Keratinocyte (primary cell): ENCODE measurements around the gene BCAS3. TPM values are rescaled to one million over a fixed set of nuclear protein-coding genes. Genes with fewer than 3 reads are reported as not detected.

ENCODE experiments used
- DNase-seq: peaks from one replicate; pipeline ENCODE4 v3.0.0-alpha.2; 2011; ENCODE audit warnings: low read depth, missing footprints, low spot score
- FAIRE-seq: peaks from 2 replicates; lab custom pipeline; 2011; peaks lifted over from hg19 to GRCh38; lab: Jason Lieb, UNC
- H2AFZ ChIP-seq: 2 replicates; pipeline ENCODE4 v1.6.0; 2012; ENCODE audit warnings: low read length, control low read depth, inconsistent platforms; ENCODE audit not compliant: control insufficient read depth
- H3K27ac ChIP-seq: 2 replicates; pipeline ENCODE4 v1.5.1; 2011; ENCODE audit warnings: low read length; ENCODE audit not compliant: control insufficient read depth, insufficient read depth
- H3K27me3 ChIP-seq: 3 replicates; pipeline ENCODE4 v1.6.0; 2011; ENCODE audit warnings: low read length; ENCODE audit not compliant: control insufficient read depth, insufficient read depth; ENCODE audit errors: extremely low read depth
- H3K36me3 ChIP-seq, 2 experiments: 2 replicates in 1 of 2; 3 replicates in 1 of 2; pipeline ENCODE4 v1.5.1; 2011; ENCODE audit warnings: low read length in 2 of 2, mild to moderate bottlenecking in 1 of 2; ENCODE audit not compliant: control insufficient read depth in 2 of 2, insufficient read depth in 2 of 2; ENCODE audit errors: extremely low read depth in 1 of 2
- H3K4me1 ChIP-seq: 3 replicates; pipeline ENCODE4 v1.5.1; 2011; ENCODE audit warnings: low read length; ENCODE audit not compliant: control insufficient read depth, insufficient read depth; ENCODE audit errors: extremely low read depth
- H3K4me2 ChIP-seq: 3 replicates; pipeline ENCODE4 v1.6.0; 2011; ENCODE audit warnings: low read depth, low read length; ENCODE audit not compliant: control insufficient read depth, insufficient read depth; ENCODE audit errors: extremely low read depth
- H3K4me3 ChIP-seq, 3 experiments: fragments of 200-600 bp in 1 of 3; sonication (generic) in 1 of 3; 2 replicates in 2 of 3; 3 replicates in 1 of 3; pipeline ENCODE4 v1.5.1; 2011 to 2016; ENCODE audit warnings: low read length in 3 of 3, mild to moderate bottlenecking in 3 of 3, control low read depth in 2 of 3, inconsistent platforms in 1 of 3, low read depth in 1 of 3, mixed read lengths in 1 of 3, mixed run types in 1 of 3, moderate library complexity in 1 of 3; ENCODE audit not compliant: control insufficient read depth in 2 of 3, insufficient read depth in 2 of 3; ENCODE audit errors: extremely low read depth in 1 of 3
- H3K79me2 ChIP-seq: 2 replicates; pipeline ENCODE4 v1.6.0; 2012; ENCODE audit warnings: low read length; ENCODE audit not compliant: control insufficient read depth, insufficient read depth
- H3K9ac ChIP-seq: 3 replicates; pipeline ENCODE4 v1.6.0; 2011; ENCODE audit warnings: low read length; ENCODE audit not compliant: control insufficient read depth, insufficient read depth; ENCODE audit errors: extremely low read depth
- H3K9me1 ChIP-seq: 3 replicates; pipeline ENCODE4 v1.6.0; 2011; ENCODE audit warnings: low read length; ENCODE audit not compliant: control insufficient read depth, insufficient read depth; ENCODE audit errors: extremely low read depth
- H3K9me3 ChIP-seq: 2 replicates; pipeline ENCODE4 v1.5.1; 2012; ENCODE audit warnings: low read depth, low read length; ENCODE audit not compliant: control insufficient read depth
- H4K20me1 ChIP-seq: 3 replicates; pipeline ENCODE4 v1.6.0; 2011; ENCODE audit warnings: low read length; ENCODE audit not compliant: control insufficient read depth, insufficient read depth; ENCODE audit errors: extremely low read depth
- CTCF ChIP-seq, 3 experiments: IDR thresholded peaks in 1 of 3; conservative IDR thresholded peaks in 1 of 3; optimal IDR thresholded peaks in 1 of 3; 2 replicates in 2 of 3; 3 replicates in 1 of 3; pipeline versions ENCODE3 to v1.5.1; 2011; ENCODE audit warnings: low read length in 3 of 3, mild to moderate bottlenecking in 3 of 3, moderate library complexity in 2 of 3, control low read depth in 1 of 3, inconsistent platforms in 1 of 3; ENCODE audit not compliant: insufficient read depth in 2 of 3; ENCODE audit errors: extremely low read depth in 1 of 3
- EZH2 ChIP-seq: IDR thresholded peaks from one replicate; pipeline ENCODE4 v1.6.1; 2012; ENCODE audit warnings: inconsistent platforms, mild to moderate bottlenecking, low read length, moderate library complexity
- dilution Hi-C: fragments of 300-500 bp; cut with MboI; formaldehyde crosslinking; loops from one replicate; pipeline ENCODE4 v1.7.0; 2020; ENCODE audit warnings: low sequenced_read_pairs; ENCODE audit not compliant: extremely low pct_ligation_motif_present
- polyA plus RNA-seq, 5 experiments: library from polyadenylated mRNA; depleted of rRNA in 3 of 5; stranded (reverse) in 3 of 5; stranded (forward) in 1 of 5; unstranded in 1 of 5; fragments of >200 nt; gene quantifications; 1 replicate in 1 of 5; 2 replicates in 3 of 5; 3 replicates in 1 of 5; pipeline versions ENCODE4 v1.2.1 to v1.2.3, GENCODE V29; 2011 to 2012; ENCODE audit warnings: missing spikeins in 2 of 5, low read depth in 1 of 5, low replicate concordance in 1 of 5

BCAS3 gene
- polyA plus RNA-seq, 1 donor (not counting 4 experiments of a cell fraction or from before 2014, with no cell fraction given) = 11.8 TPM

DNA sequence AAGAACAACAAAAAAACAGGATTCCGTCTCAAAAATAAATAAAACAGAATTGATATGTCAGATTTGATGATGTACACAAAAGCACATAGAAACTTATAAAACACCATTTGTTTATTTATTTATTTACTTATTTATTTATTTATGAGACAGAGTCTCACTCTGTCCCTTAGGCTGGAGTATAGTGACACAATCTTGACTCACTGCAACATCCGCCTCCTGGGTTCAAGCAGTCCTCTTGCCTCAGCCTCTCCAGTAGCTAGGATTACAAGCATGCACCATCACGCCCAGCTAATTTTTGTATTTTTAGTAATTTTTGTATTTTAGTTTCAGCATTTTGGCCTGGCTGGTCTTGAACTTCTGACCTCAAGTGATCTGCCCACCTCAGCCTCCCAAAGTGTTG is 21.4 kb downstream of the BCAS3 start:
- DNase-seq (no peak), FAIRE-seq (no peak)
- Histone ChIP-seq H3K36me3 (no peaks in the 10 kb centered on the region), H3K27ac (no peak overlapping the region), H3K4me2 (no peak overlapping the region), H3K79me2 (no peaks in the 10 kb centered on the region), H3K4me3 (no peak overlapping the region), H3K9me3 (no peaks in the 10 kb centered on the region), H4K20me1 (no peaks in the 10 kb centered on the region), H3K27me3 (no peaks in the 10 kb centered on the region), H3K9ac (no peak overlapping the region), H3K4me1 (peaks cover 12% of the 10 kb centered on the region), H3K9me1 (no peaks in the 10 kb centered on the region), H2AFZ (no peak overlapping the region)
- TF ChIP-seq EZH2 = no peak
- TF ChIP-seq CTCF (optimal IDR thresholded peaks at IDR 0.05 in 1 of 3, IDR thresholded peaks at IDR 0.05 in 1 of 3, conservative IDR thresholded peaks at IDR 0.05 in 1 of 3; ENCODE audit: extremely low read depth in 1 of 3, insufficient read depth in 2 of 3, low read length in 3 of 3) = no peak
- dilution Hi-C loops = no loop called here

GRCh38 chr17:60704170-60704569 is 26.5 kb downstream of the BCAS3 start:
- dilution Hi-C loops = no loop called here
- no peaks in the 10 kb centered on the region for H3K9me1 ChIP-seq
- DNase-seq (no peak), FAIRE-seq (no peak)
- H3K79me2 ChIP-seq = no peaks in the 10 kb centered on the region
- no peak for TF ChIP-seq CTCF (optimal IDR thresholded peaks at IDR 0.05 in 1 of 3, IDR thresholded peaks at IDR 0.05 in 1 of 3, conservative IDR thresholded peaks at IDR 0.05 in 1 of 3; ENCODE audit: extremely low read depth in 1 of 3, insufficient read depth in 2 of 3, low read length in 3 of 3)
- TF ChIP-seq EZH2 = no peak
- H3K27ac ChIP-seq = no peak overlapping the region
- H3K4me1 ChIP-seq = no peaks in the 10 kb centered on the region
- no peaks in the 10 kb centered on the region for H4K20me1 ChIP-seq
- H2AFZ ChIP-seq = no peak overlapping the region
- H3K9me3 ChIP-seq = no peaks in the 10 kb centered on the region
- H3K4me3 ChIP-seq = no peak overlapping the region
- no peaks in the 10 kb centered on the region for H3K36me3 ChIP-seq
- no peaks in the 10 kb centered on the region for H3K27me3 ChIP-seq
- H3K4me2 ChIP-seq = no peak overlapping the region
- no peak overlapping the region for H3K9ac ChIP-seq
